ENCODE measurements around the gene MARCO. TPM values are rescaled to one million over a fixed set of nuclear protein-coding genes. Genes with fewer than 3 reads are reported as not detected.

The MARCO gene
- total and polyA plus RNA-seq, 2 donors (not counting 3 experiments of a cell fraction or from before 2014, with no cell fraction given), result not detected

GRCh38 chr2:119025762-119026351 lies 83.9 kb downstream of the MARCO start:
- no peaks in the 10 kb centered on the region for H3K4me1 ChIP-seq (ENCODE audit: control insufficient read depth, extremely low read depth, insufficient read depth, low read length)
- dilution Hi-C loops (cut with MboI; ENCODE audit: extremely low pct_ligation_motif_present, low sequenced_read_pairs), result no loop called here
- no peak overlapping the region for H3K4me2 ChIP-seq (ENCODE audit: insufficient read depth, low read length)
- no peaks in the 10 kb centered on the region for H3K36me3 ChIP-seq (ENCODE audit: control insufficient read depth in 2 of 2, extremely low read depth in 1 of 2, insufficient read depth in 2 of 2, low read length in 2 of 2)
- TF ChIP-seq JUN (IDR thresholded peaks at IDR 0.05; ENCODE audit: borderline replicate concordance, insufficient read depth, insufficient read length, low read depth) (no peak), POLR2AphosphoS5 (IDR thresholded peaks at IDR 0.05; ENCODE audit: insufficient read depth, low read depth, low read length) (no peak), FOS (IDR thresholded peaks at IDR 0.05; ENCODE audit: borderline replicate concordance, insufficient read depth, low read length) (no peak), GATA2 (IDR thresholded peaks at IDR 0.05; ENCODE audit: insufficient read depth, insufficient read length, low read depth, low read length) (no peak)
- no peak overlapping the region for H3K9ac ChIP-seq (replicated peaks; ENCODE audit: extremely low read depth, insufficient read depth, low read length)
- ChIA-PET CTCF (interaction anchor here (0.9 kb wide), 1 partner anchor 27 kb away, joined by 4 read pairs; no protein-coding TSS in a partner anchor), POLR2A (no interaction called here)
- H3K79me2 ChIP-seq (ENCODE audit: control insufficient read depth, insufficient read depth, low read length), result no peaks in the 10 kb centered on the region
- BruUV-seq (replicated peaks), result no TSS peak
- H3K9me3 ChIP-seq (replicated peaks; ENCODE audit: control insufficient read depth, insufficient read depth, low read length), result no peaks in the 10 kb centered on the region
- H3K27ac ChIP-seq (ENCODE audit: insufficient read depth, low read depth, low read length), result no peak overlapping the region
- no peak overlapping the region for H3K4me3 ChIP-seq (replicated peaks in 1 of 3; ENCODE audit: insufficient read depth in 1 of 3, low read depth in 1 of 3, low read length in 3 of 3)
- H4K20me1 ChIP-seq (replicated peaks; ENCODE audit: control insufficient read depth, extremely low read depth, insufficient read depth, low read length), result no peaks in the 10 kb centered on the region
- no peaks in the 10 kb centered on the region for H3K9me1 ChIP-seq (replicated peaks; ENCODE audit: control insufficient read depth, extremely low read depth, insufficient read depth, low read length)
- no peak overlapping the region for H2AFZ ChIP-seq (ENCODE audit: low read depth, low read length)
- H3K27me3 ChIP-seq (ENCODE audit: control insufficient read depth in 2 of 2, insufficient read depth in 2 of 2, low read length in 2 of 2), result no peaks in the 10 kb centered on the region
- intact Hi-C loops (cut with micrococcal nuclease), result no loop called here
- no peak for DNase-seq (ENCODE audit: low read depth, low spot score)
- no peak for FAIRE-seq

GRCh38 chr2:119026890-119027289 lies 84.9 kb downstream of the MARCO start:
- H3K9ac ChIP-seq (replicated peaks; ENCODE audit: extremely low read depth, insufficient read depth, low read length), result no peak overlapping the region
- H3K4me1 ChIP-seq (ENCODE audit: control insufficient read depth, extremely low read depth, insufficient read depth, low read length), result no peaks in the 10 kb centered on the region
- H4K20me1 ChIP-seq (replicated peaks; ENCODE audit: control insufficient read depth, extremely low read depth, insufficient read depth, low read length), result no peaks in the 10 kb centered on the region
- dilution Hi-C loops (cut with MboI; ENCODE audit: extremely low pct_ligation_motif_present, low sequenced_read_pairs), result no loop called here
- H2AFZ ChIP-seq (ENCODE audit: low read depth, low read length), result no peak overlapping the region
- FAIRE-seq (no peak), DNase-seq (ENCODE audit: low read depth, low spot score) (no peak)
- TF ChIP-seq MYC (IDR thresholded peaks at IDR 0.05; ENCODE audit: low read depth, low read length) (no peak), MAX (IDR thresholded peaks at IDR 0.05; ENCODE audit: insufficient read depth, insufficient read length) (no peak), POLR2A (IDR thresholded peaks at IDR 0.05; ENCODE audit: low read depth, low read length) (no peak), FOS (IDR thresholded peaks at IDR 0.05; ENCODE audit: borderline replicate concordance, insufficient read depth, low read length) (no peak), CTCF (IDR thresholded peaks at IDR 0.05; ENCODE audit: extremely low read depth in 1 of 2, insufficient read depth in 1 of 2, low read depth in 1 of 2, low read length in 2 of 2) (no peak), JUN (IDR thresholded peaks at IDR 0.05; ENCODE audit: borderline replicate concordance, insufficient read depth, insufficient read length, low read depth) (no peak), POLR2AphosphoS5 (IDR thresholded peaks at IDR 0.05; ENCODE audit: insufficient read depth, low read depth, low read length) (no peak), EZH2 (IDR thresholded peaks at IDR 0.05; ENCODE audit: borderline replicate concordance, low read depth, low read length, severe bottlenecking) (no peak), GATA2 (IDR thresholded peaks at IDR 0.05; ENCODE audit: insufficient read depth, insufficient read length, low read depth, low read length) (no peak)
- intact Hi-C loops (cut with micrococcal nuclease), result no loop called here
- no TSS peak for BruUV-seq (replicated peaks)
- H3K4me3 ChIP-seq (replicated peaks in 1 of 3; ENCODE audit: insufficient read depth in 1 of 3, low read depth in 1 of 3, low read length in 3 of 3), result no peak overlapping the region
- no peaks in the 10 kb centered on the region for H3K36me3 ChIP-seq (ENCODE audit: control insufficient read depth in 2 of 2, extremely low read depth in 1 of 2, insufficient read depth in 2 of 2, low read length in 2 of 2)
- no peak overlapping the region for H3K4me2 ChIP-seq (ENCODE audit: insufficient read depth, low read length)
- ChIA-PET CTCF (interaction anchor here (0.9 kb wide), 1 partner anchor 26 kb away, joined by 4 read pairs; no protein-coding TSS in a partner anchor), POLR2A (no interaction called here)
- no peaks in the 10 kb centered on the region for H3K9me1 ChIP-seq (replicated peaks; ENCODE audit: control insufficient read depth, extremely low read depth, insufficient read depth, low read length)
- no peaks in the 10 kb centered on the region for H3K79me2 ChIP-seq (ENCODE audit: control insufficient read depth, insufficient read depth, low read length)
- no peaks in the 10 kb centered on the region for H3K27me3 ChIP-seq (ENCODE audit: control insufficient read depth in 2 of 2, insufficient read depth in 2 of 2, low read length in 2 of 2)
- no peak overlapping the region for H3K27ac ChIP-seq (ENCODE audit: insufficient read depth, low read depth, low read length)
- no peaks in the 10 kb centered on the region for H3K9me3 ChIP-seq (replicated peaks; ENCODE audit: control insufficient read depth, insufficient read depth, low read length)
